Spinal cord (tissue), 10 donors: ENCODE results near the gene NLRP10. TPM values are rescaled to one million over a fixed set of nuclear protein-coding genes. Genes with fewer than 3 reads are reported as not detected.

Source experiments
- DNase-seq, 6 donors: peaks; one replicate each; pipeline versions ENCODE4 v3.0.0 to v3.0.0-alpha.2; 2013 to 2015; ENCODE audit warnings: low spot score in 6 of 6, low read depth in 4 of 6
- H3K27ac ChIP-seq: one replicate; pipeline ENCODE4 v1.5.1; 2013; ENCODE audit warnings: low read depth, low read length, control low read depth
- H3K27me3 ChIP-seq: one replicate; pipeline ENCODE4 v1.6.1; 2013; ENCODE audit warnings: low read length; ENCODE audit not compliant: control insufficient read depth, insufficient read depth
- H3K36me3 ChIP-seq: one replicate; pipeline ENCODE4 v1.6.1; 2013; ENCODE audit warnings: low read length; ENCODE audit not compliant: control insufficient read depth, insufficient read depth
- H3K4me1 ChIP-seq: one replicate; pipeline ENCODE4 v1.6.1; 2013; ENCODE audit warnings: low read length; ENCODE audit not compliant: control insufficient read depth, insufficient read depth
- H3K4me3 ChIP-seq: one replicate; pipeline ENCODE4 v1.5.1; 2013; ENCODE audit warnings: low read depth, low read length, control low read depth
- H3K9me3 ChIP-seq: one replicate; pipeline ENCODE4 v1.6.1; 2013; ENCODE audit warnings: low read length; ENCODE audit not compliant: control insufficient read depth, insufficient read depth
- WGBS: methylation state at CpG from one replicate; pipeline ENCODE4 v1.1.5; 2013; ENCODE audit warnings: missing lambda C conversion rate; ENCODE audit not compliant: insufficient coverage; 5-methylcytosine and 5-hydroxymethylcytosine counted together
- polyA plus RNA-seq, 2 donors: library from polyadenylated mRNA; unstranded; fragments of 120-200 nt; gene quantifications; one replicate each; pipeline ENCODE4 v1.2.1, GENCODE V29; 2013; ENCODE audit not compliant: insufficient read length in 2 of 2
- small RNA-seq: library from RNA; depleted of rRNA; stranded (forward); fragments of <200 nt; gene quantifications from one replicate; pipeline ENCODE3, GENCODE V24; 2014; ENCODE audit warnings: low replicate concordance
- total RNA-seq, 2 donors: library from RNA; depleted of rRNA in 1 of 2; stranded (reverse); fragments of 120-200 nt in 1 of 2; fragments of >200 nt in 1 of 2; gene quantifications; one replicate each; pipeline versions ENCODE4 v1.2.3 to v1.2.4, GENCODE V29; 2013 to 2014
- donor health status: healthy.

NLRP10 gene
- total and polyA plus RNA-seq, 4 donors: not detected

- Histone ChIP-seq H3K4me1 (no peaks in the 10 kb centered on the region), H3K27ac (no peak overlapping the region), H3K4me3 (no peak overlapping the region), H3K36me3 (no peaks in the 10 kb centered on the region), H3K9me3 (no peaks in the 10 kb centered on the region), H3K27me3 (no peaks in the 10 kb centered on the region)
- no peak for DNase-seq
- no CpG with 5 or more reads among the region's 2 CpGs for WGBS
These were observed 47.1 kb downstream of the NLRP10 start for GRCh38 chr11:7918141-7918540.

Small RNAs within 50 kb of the gene (small RNA-seq; reads per million reads assigned to genes)
- not detected for gene COX6CP5

Other genes starting within 250 kb of the NLRP10 start
- gene OR5P2, start 168.5 kb downstream of the NLRP10 start, total RNA-seq: not detected
- gene OR5P2, start 168.5 kb downstream of the NLRP10 start, polyA plus RNA-seq: not detected
- not detected for gene OR5P3, start 134.6 kb downstream of the NLRP10 start, total RNA-seq
- gene OR5P3, start 134.6 kb downstream of the NLRP10 start, polyA plus RNA-seq: not detected
- not detected for gene OR10A6, start 34.2 kb downstream of the NLRP10 start, total RNA-seq
- gene OR10A6, start 34.2 kb downstream of the NLRP10 start, polyA plus RNA-seq: not detected
- gene OR10A3, start 23.7 kb downstream of the NLRP10 start, total RNA-seq: not detected
- under 1 TPM in 1 of 2 donors, not detected in 1; 0.08 TPM for gene OR10A3, start 23.7 kb downstream of the NLRP10 start, polyA plus RNA-seq
- 100 to 1,000 TPM; 110 to 277 TPM for gene EIF3F, start 21.9 kb upstream of the NLRP10 start, total RNA-seq
- gene EIF3F, start 21.9 kb upstream of the NLRP10 start, polyA plus RNA-seq: 100 to 1,000 TPM; 201 to 232 TPM
- gene TUB, start 115.8 kb upstream of the NLRP10 start, total RNA-seq: 100 to 1,000 TPM in 1 of 2 donors, 10 to 100 TPM in 1; 73.3 to 107 TPM
- 10 to 100 TPM; 88.8 to 89.4 TPM for gene TUB, start 115.8 kb upstream of the NLRP10 start, polyA plus RNA-seq
- gene RIC3, start 203.6 kb upstream of the NLRP10 start, total RNA-seq: 10 to 100 TPM; 38.2 to 56.1 TPM
- gene RIC3, start 203.6 kb upstream of the NLRP10 start, polyA plus RNA-seq: 10 to 100 TPM; 52.4 to 55.7 TPM